Measurements from ENCODE around the gene TMEM132C. TPM values are rescaled to one million over a fixed set of nuclear protein-coding genes. Genes with fewer than 3 reads are reported as not detected.

Gene TMEM132C
- total and polyA plus RNA-seq, 4 donors, result 0.05 to 0.08 (median 0.05) TPM; not detected in 1

DNA sequence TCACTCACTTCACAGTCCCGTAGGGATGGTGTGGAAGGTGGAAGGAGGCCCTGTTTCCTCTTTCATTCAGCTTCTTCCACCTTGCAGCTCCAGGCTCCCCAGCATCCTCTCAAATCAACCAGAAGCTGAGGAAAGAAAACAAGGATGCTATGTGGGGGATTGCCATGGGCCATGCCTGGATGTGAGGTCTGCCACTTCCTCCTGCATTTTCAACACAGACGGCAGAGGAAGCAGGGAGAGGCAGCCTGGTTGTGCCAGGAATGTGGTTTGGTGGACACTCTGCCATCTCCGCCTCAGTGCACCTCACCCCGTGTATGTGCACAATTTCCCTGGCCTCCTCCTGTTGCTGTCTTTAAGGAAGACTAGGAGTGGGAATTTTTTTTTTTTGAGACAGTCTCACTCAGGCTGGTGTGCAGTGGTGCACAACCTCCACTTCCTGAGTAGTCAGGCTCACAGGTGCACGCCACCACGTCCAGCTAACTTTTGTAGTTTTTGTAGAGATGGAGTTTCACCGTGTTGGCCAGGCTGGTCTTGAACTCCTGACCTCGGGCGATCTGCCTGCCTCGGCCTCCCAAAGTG, 457.6 kb downstream of the TMEM132C start:
- TF ChIP-seq TAF1 (conservative IDR thresholded peaks at IDR 0.05) (no peak), FOXA2 (IDR thresholded peaks at IDR 0.05) (no peak), JUND (IDR thresholded peaks at IDR 0.05) (no peak), HNF4G (IDR thresholded peaks at IDR 0.05) (no peak)
- Histone ChIP-seq H3K27ac (ENCODE audit: low read depth in 1 of 2, low read length in 2 of 2) (no peak overlapping the region), H3K4me1 (ENCODE audit: control insufficient read depth in 4 of 4, insufficient read depth in 4 of 4, low read length in 3 of 4) (no peaks in the 10 kb centered on the region), H3K36me3 (ENCODE audit: control insufficient read depth in 4 of 4, insufficient read depth in 3 of 4, low read depth in 1 of 4, low read length in 3 of 4) (no peaks in the 10 kb centered on the region), H3K4me3 (ENCODE audit: low read depth in 1 of 3, low read length in 3 of 3) (no peak overlapping the region), H3K9me3 (ENCODE audit: control insufficient read depth in 4 of 4, low read length in 3 of 4) (peaks cover 0 to 2% (median 0%) of the 10 kb centered on the region in 4 donors), H3K27me3 (ENCODE audit: control insufficient read depth in 4 of 4, insufficient read depth in 4 of 4, low read length in 3 of 4) (peaks cover 0 to 8% (median 1%) of the 10 kb centered on the region in 4 donors), H3K9ac (ENCODE audit: low read depth in 1 of 2, low read length in 2 of 2) (no peak overlapping the region)
- DNase-seq (ENCODE audit: low spot score), result no peak
- 77% methylated on average over 10 of the region's 10 CpGs for WGBS

DNA sequence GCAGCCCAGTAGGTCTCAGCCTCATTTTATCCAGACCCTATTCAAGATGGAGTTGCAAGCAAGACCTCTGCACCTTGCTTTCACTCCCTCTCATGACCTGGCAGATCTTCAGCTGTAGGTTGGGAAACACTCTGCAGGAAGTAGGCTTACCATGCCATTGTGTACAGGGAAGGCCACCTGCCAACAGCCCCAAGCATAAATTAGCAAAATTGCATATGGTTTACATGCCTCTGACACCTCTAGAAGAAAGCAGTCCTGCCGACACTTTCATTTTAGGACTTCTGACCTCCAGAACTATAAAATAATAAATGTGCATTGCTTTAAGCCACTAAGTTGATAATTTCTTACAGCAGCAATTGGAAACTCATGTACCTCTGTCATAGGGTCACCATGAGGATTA, 459.9 kb downstream of the TMEM132C start:
- Histone ChIP-seq H3K36me3 (ENCODE audit: control insufficient read depth in 4 of 4, insufficient read depth in 3 of 4, low read depth in 1 of 4, low read length in 3 of 4) (no peaks in the 10 kb centered on the region), H3K9me3 (ENCODE audit: control insufficient read depth in 4 of 4, low read length in 3 of 4) (no peaks in the 10 kb centered on the region), H3K4me1 (ENCODE audit: control insufficient read depth in 4 of 4, insufficient read depth in 4 of 4, low read length in 3 of 4) (no peaks in the 10 kb centered on the region), H3K9ac (ENCODE audit: low read depth in 1 of 2, low read length in 2 of 2) (no peak overlapping the region), H3K27me3 (ENCODE audit: control insufficient read depth in 4 of 4, insufficient read depth in 4 of 4, low read length in 3 of 4) (peaks cover 0 to 8% (median 2%) of the 10 kb centered on the region in 4 donors), H3K4me3 (ENCODE audit: low read depth in 1 of 3, low read length in 3 of 3) (no peak overlapping the region), H3K27ac (ENCODE audit: low read depth in 1 of 2, low read length in 2 of 2) (no peak overlapping the region)
- no peak for TF ChIP-seq NR2F2 (IDR thresholded peaks at IDR 0.05)
- TF ChIP-seq, protein P1, sequence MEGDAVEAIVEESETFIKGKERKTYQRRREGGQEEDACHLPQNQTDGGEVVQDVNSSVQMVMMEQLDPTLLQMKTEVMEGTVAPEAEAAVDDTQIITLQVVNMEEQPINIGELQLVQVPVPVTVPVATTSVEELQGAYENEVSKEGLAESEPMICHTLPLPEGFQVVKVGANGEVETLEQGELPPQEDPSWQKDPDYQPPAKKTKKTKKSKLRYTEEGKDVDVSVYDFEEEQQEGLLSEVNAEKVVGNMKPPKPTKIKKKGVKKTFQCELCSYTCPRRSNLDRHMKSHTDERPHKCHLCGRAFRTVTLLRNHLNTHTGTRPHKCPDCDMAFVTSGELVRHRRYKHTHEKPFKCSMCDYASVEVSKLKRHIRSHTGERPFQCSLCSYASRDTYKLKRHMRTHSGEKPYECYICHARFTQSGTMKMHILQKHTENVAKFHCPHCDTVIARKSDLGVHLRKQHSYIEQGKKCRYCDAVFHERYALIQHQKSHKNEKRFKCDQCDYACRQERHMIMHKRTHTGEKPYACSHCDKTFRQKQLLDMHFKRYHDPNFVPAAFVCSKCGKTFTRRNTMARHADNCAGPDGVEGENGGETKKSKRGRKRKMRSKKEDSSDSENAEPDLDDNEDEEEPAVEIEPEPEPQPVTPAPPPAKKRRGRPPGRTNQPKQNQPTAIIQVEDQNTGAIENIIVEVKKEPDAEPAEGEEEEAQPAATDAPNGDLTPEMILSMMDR (IDR thresholded peaks at IDR 0.05; ENCODE audit: low read depth, low read length, missing input control), result no peak
- DNase-seq (ENCODE audit: low spot score), result no peak
- 75% methylated on average over 1 of the region's 1 CpG for WGBS

DNA sequence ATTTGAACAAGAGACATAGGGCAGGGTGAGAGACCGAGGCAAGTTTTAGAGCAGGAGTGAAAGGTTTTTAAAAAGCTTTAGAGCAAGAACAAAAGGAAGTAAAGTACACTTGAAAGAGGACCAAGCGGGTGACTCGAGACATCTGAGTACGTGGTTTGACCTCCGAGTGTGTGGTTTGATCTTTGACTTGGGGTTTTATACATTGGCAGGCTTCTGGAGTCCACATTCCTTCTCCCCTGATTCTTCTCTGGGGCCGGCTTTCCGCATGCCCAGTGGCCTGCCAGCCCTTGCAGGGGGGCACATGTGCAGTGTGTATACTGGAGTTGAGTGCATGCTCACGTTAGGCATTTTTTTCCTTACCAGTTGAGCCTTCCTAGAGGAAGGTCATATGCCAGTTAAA, 460.5 kb downstream of the TMEM132C start:
- Histone ChIP-seq H3K36me3 (ENCODE audit: control insufficient read depth in 4 of 4, insufficient read depth in 3 of 4, low read depth in 1 of 4, low read length in 3 of 4) (no peaks in the 10 kb centered on the region), H3K27ac (ENCODE audit: low read depth in 1 of 2, low read length in 2 of 2) (no peak overlapping the region), H3K9me3 (ENCODE audit: control insufficient read depth in 4 of 4, low read length in 3 of 4) (no peaks in the 10 kb centered on the region), H3K27me3 (ENCODE audit: control insufficient read depth in 4 of 4, insufficient read depth in 4 of 4, low read length in 3 of 4) (peaks cover 0 to 8% (median 2%) of the 10 kb centered on the region in 4 donors), H3K4me3 (ENCODE audit: low read depth in 1 of 3, low read length in 3 of 3) (no peak overlapping the region), H3K4me1 (ENCODE audit: control insufficient read depth in 4 of 4, insufficient read depth in 4 of 4, low read length in 3 of 4) (no peaks in the 10 kb centered on the region), H3K9ac (ENCODE audit: low read depth in 1 of 2, low read length in 2 of 2) (no peak overlapping the region)
- DNase-seq (ENCODE audit: low spot score), result no peak
- 76% methylated on average over 8 of the region's 8 CpGs for WGBS
- TF ChIP-seq, protein P1 (IDR thresholded peaks at IDR 0.05; ENCODE audit: low read depth, low read length, missing input control), result no peak
- TF ChIP-seq RAD21 (IDR thresholded peaks at IDR 0.05) (no peak), TAF1 (conservative IDR thresholded peaks at IDR 0.05) (no peak), SP1 (IDR thresholded peaks at IDR 0.05) (no peak), YY1 (IDR thresholded peaks at IDR 0.05) (no peak), HNF4G (IDR thresholded peaks at IDR 0.05) (no peak), RXRA (IDR thresholded peaks at IDR 0.05) (no peak), JUND (IDR thresholded peaks at IDR 0.05) (no peak), FOXA1 (IDR thresholded peaks at IDR 0.05) (no peak), FOXA2 (IDR thresholded peaks at IDR 0.05) (no peak), GABPA (IDR thresholded peaks at IDR 0.05 in 1 of 2, conservative IDR thresholded peaks at IDR 0.05 in 1 of 2) (no peak), NR2F2 (IDR thresholded peaks at IDR 0.05) (no peak), HNF4A (conservative IDR thresholded peaks at IDR 0.05) (no peak), EGR1 (IDR thresholded peaks at IDR 0.05; ENCODE audit: low read depth in 2 of 2) (no peak)
- TF ChIP-seq, protein P2, sequence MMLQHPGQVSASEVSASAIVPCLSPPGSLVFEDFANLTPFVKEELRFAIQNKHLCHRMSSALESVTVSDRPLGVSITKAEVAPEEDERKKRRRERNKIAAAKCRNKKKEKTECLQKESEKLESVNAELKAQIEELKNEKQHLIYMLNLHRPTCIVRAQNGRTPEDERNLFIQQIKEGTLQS (IDR thresholded peaks at IDR 0.05), result no peak
- TF ChIP-seq, protein P3, sequence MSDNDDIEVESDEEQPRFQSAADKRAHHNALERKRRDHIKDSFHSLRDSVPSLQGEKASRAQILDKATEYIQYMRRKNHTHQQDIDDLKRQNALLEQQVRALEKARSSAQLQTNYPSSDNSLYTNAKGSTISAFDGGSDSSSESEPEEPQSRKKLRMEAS (IDR thresholded peaks at IDR 0.05), result no peak
- TF ChIP-seq, protein P4, sequence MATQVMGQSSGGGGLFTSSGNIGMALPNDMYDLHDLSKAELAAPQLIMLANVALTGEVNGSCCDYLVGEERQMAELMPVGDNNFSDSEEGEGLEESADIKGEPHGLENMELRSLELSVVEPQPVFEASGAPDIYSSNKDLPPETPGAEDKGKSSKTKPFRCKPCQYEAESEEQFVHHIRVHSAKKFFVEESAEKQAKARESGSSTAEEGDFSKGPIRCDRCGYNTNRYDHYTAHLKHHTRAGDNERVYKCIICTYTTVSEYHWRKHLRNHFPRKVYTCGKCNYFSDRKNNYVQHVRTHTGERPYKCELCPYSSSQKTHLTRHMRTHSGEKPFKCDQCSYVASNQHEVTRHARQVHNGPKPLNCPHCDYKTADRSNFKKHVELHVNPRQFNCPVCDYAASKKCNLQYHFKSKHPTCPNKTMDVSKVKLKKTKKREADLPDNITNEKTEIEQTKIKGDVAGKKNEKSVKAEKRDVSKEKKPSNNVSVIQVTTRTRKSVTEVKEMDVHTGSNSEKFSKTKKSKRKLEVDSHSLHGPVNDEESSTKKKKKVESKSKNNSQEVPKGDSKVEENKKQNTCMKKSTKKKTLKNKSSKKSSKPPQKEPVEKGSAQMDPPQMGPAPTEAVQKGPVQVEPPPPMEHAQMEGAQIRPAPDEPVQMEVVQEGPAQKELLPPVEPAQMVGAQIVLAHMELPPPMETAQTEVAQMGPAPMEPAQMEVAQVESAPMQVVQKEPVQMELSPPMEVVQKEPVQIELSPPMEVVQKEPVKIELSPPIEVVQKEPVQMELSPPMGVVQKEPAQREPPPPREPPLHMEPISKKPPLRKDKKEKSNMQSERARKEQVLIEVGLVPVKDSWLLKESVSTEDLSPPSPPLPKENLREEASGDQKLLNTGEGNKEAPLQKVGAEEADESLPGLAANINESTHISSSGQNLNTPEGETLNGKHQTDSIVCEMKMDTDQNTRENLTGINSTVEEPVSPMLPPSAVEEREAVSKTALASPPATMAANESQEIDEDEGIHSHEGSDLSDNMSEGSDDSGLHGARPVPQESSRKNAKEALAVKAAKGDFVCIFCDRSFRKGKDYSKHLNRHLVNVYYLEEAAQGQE (IDR thresholded peaks at IDR 0.05), result no peak
- TF ChIP-seq, protein P5, sequence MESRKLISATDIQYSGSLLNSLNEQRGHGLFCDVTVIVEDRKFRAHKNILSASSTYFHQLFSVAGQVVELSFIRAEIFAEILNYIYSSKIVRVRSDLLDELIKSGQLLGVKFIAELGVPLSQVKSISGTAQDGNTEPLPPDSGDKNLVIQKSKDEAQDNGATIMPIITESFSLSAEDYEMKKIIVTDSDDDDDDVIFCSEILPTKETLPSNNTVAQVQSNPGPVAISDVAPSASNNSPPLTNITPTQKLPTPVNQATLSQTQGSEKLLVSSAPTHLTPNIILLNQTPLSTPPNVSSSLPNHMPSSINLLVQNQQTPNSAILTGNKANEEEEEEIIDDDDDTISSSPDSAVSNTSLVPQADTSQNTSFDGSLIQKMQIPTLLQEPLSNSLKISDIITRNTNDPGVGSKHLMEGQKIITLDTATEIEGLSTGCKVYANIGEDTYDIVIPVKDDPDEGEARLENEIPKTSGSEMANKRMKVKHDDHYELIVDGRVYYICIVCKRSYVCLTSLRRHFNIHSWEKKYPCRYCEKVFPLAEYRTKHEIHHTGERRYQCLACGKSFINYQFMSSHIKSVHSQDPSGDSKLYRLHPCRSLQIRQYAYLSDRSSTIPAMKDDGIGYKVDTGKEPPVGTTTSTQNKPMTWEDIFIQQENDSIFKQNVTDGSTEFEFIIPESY (IDR thresholded peaks at IDR 0.05), result no peak

Measured in liver (tissue), 9 donors.